Measurements from ENCODE around the gene ATP5PO. TPM values are rescaled to one million over a fixed set of nuclear protein-coding genes. Genes with fewer than 3 reads are reported as not detected.
"Not testable (repeated sequence)": the region's sequence is repeated elsewhere in the genome, so short reads cannot be mapped to it uniquely, and the experiment has no call there.

The ATP5PO gene
- total and polyA plus RNA-seq, 2 of the 8 experiments (the other 6 are each of a cell fraction or from before 2014, with no cell fraction given), result 251 to 267 TPM

- TF ChIP-seq USF2 (IDR thresholded peaks at IDR 0.05; ENCODE audit: low read length), result no peak
These were observed 45.7 kb downstream of the ATP5PO start (continued) for GRCh38 chr21:33869873-33870272.

- H4K91ac ChIP-seq (replicated peaks; ENCODE audit: insufficient read length, low read length); H3K27me3 ChIP-seq (replicated peaks in 1 of 4; ENCODE audit: control insufficient read depth in 3 of 4, extremely low read depth in 1 of 4, insufficient read depth in 3 of 4, low read length in 3 of 4); DNase-seq (ENCODE audit: low read depth in 1 of 2, low spot score in 2 of 2); H2AK5ac ChIP-seq (ENCODE audit: low read depth, low read length); H3K14ac ChIP-seq (ENCODE audit: insufficient read length); H2BK5ac ChIP-seq (ENCODE audit: low read depth, low read length); H3K36me3 ChIP-seq (ENCODE audit: control insufficient read depth in 2 of 4, insufficient read depth in 4 of 4, low read length in 3 of 4); H4K20me1 ChIP-seq (replicated peaks in 1 of 2; ENCODE audit: control insufficient read depth in 1 of 2, insufficient read depth in 2 of 2, low read length in 2 of 2); H3K23me2 ChIP-seq (ENCODE audit: low read depth, low read length); H3K18ac ChIP-seq (ENCODE audit: extremely low read depth, low read length); H2BK15ac ChIP-seq (ENCODE audit: low read length); H3K4me2 ChIP-seq (ENCODE audit: insufficient read depth in 1 of 2, low read depth in 2 of 2, low read length in 2 of 2); H3K4ac ChIP-seq (replicated peaks; ENCODE audit: insufficient read length, low read depth, low read length); POLR2A ChIA-PET (ENCODE audit: partially characterized antibody); H3K56ac ChIP-seq (replicated peaks; ENCODE audit: insufficient read length, low read depth, low read length); H2BK12ac ChIP-seq (ENCODE audit: low read depth, low read length); H2BK20ac ChIP-seq (ENCODE audit: low read length); H3K79me1 ChIP-seq (ENCODE audit: low read depth, low read length); H3K23ac ChIP-seq (ENCODE audit: insufficient read length); H2BK120ac ChIP-seq (replicated peaks; ENCODE audit: low read depth, low read length); FAIRE-seq; H3K27ac ChIP-seq (ENCODE audit: low read depth, low read length); H3K4me3 ChIP-seq (ENCODE audit: extremely low read depth in 1 of 4, insufficient read depth in 2 of 4, low read depth in 3 of 4, low read length in 4 of 4); H3K9ac ChIP-seq (replicated peaks in 1 of 4; ENCODE audit: extremely low read depth in 1 of 4, low read depth in 3 of 4, low read length in 3 of 4); H3K4me1 ChIP-seq (replicated peaks in 1 of 4; ENCODE audit: control insufficient read depth in 3 of 4, insufficient read depth in 4 of 4, low read length in 3 of 4); H3K79me2 ChIP-seq (ENCODE audit: control insufficient read depth in 1 of 2, insufficient read depth in 2 of 2, low read length in 2 of 2); H2AFZ ChIP-seq (ENCODE audit: low read length); H4K8ac ChIP-seq (ENCODE audit: extremely low read depth, insufficient read depth, low read length); H4K5ac ChIP-seq (ENCODE audit: insufficient read length, low read depth, low read length); H3K9me3 ChIP-seq (ENCODE audit: insufficient read depth in 2 of 2, low read depth in 1 of 2, low read length in 1 of 2): not testable (repeated sequence)
- WGBS, 2 experiments (ENCODE audit: extremely low coverage in 1 of 2, insufficient coverage in 1 of 2, insufficient read length in 1 of 2, insufficient replicate concordance in 2 of 2, low coverage in 1 of 2, low lambda C conversion rate in 2 of 2, missing lambda C conversion rate in 1 of 2), result 94% methylated on average over 12 of the region's 13 CpGs; no CpG with 5 or more reads in 1 of the 2 experiments
- CTCF ChIA-PET (ENCODE audit: partially characterized antibody), result interaction anchor here (0.6 to 2.1 kb wide), 3 partner anchors 25 to 288 kb away, joined by 3 to 7 read pairs (median 6); no protein-coding TSS in a partner anchor
These were observed 47.7 kb downstream of the ATP5PO start for GRCh38 chr21:33867868-33868267.
